HG03558 (cell line): Measurements from ENCODE around the gene MUC4.
"Not testable (repeated sequence)": the region's sequence is repeated elsewhere in the genome, so short reads cannot be mapped to it uniquely, and the experiment has no call there.

ENCODE experiments used
- ATAC-seq: cut with Tn5 transposase; IDR thresholded peaks from one replicate; pipeline ENCODE4 v1.9.1; 2021; ENCODE audit warnings: moderate number of reproducible peaks; ENCODE audit not compliant: unreplicated experiment; ENCODE audit errors: extremely low read depth

MUC4 gene

GRCh38 chr3:195750797-195751520 lies 60.8 kb downstream of the MUC4 start:
- ATAC-seq: no peak

GRCh38 chr3:195749101-195749500 lies 62.6 kb downstream of the MUC4 start:
- not testable (repeated sequence) for ATAC-seq

GRCh38 chr3:195748661-195749060 lies 63.1 kb downstream of the MUC4 start:
- ATAC-seq: no peak

GRCh38 chr3:195746751-195747150 lies 65.0 kb downstream of the MUC4 start:
- no peak for ATAC-seq

GRCh38 chr3:195746346-195746745 lies 65.4 kb downstream of the MUC4 start:
- ATAC-seq: no peak

GRCh38 chr3:195744437-195744836 lies 67.3 kb downstream of the MUC4 start:
- ATAC-seq: no peak

GRCh38 chr3:195739561-195740111 lies 72.1 kb downstream of the MUC4 start:
- ATAC-seq: no peak

- ATAC-seq: no peak
Observed at GRCh38 chr3:195738274-195739044, 73.3 kb downstream of the MUC4 start.

- ATAC-seq: not testable (repeated sequence)
Observed at GRCh38 chr3:195737782-195738181, 73.9 kb downstream of the MUC4 start.

- no peak for ATAC-seq
Observed at GRCh38 chr3:195736866-195737490, 74.8 kb downstream of the MUC4 start.

- no peak for ATAC-seq
Observed at GRCh38 chr3:195735036-195735695, 76.6 kb downstream of the MUC4 start.

- no peak for ATAC-seq
Observed at GRCh38 chr3:195732940-195733339, 78.8 kb downstream of the MUC4 start.

- ATAC-seq: no peak
Observed at GRCh38 chr3:195731356-195731905, 80.3 kb downstream of the MUC4 start.

- no peak for ATAC-seq
Observed at GRCh38 chr3:195729476-195730251, 82.1 kb downstream of the MUC4 start.

- not testable (repeated sequence) for ATAC-seq
Observed at GRCh38 chr3:195728789-195729188, 82.9 kb downstream of the MUC4 start.

- no peak for ATAC-seq
Observed at GRCh38 chr3:195727606-195728195, 84.0 kb downstream of the MUC4 start.

GRCh38 chr3:195725916-195726740 lies 85.6 kb downstream of the MUC4 start:
- ATAC-seq: not testable (repeated sequence)

- not testable (repeated sequence) for ATAC-seq
Observed at GRCh38 chr3:195724363-195724762, 87.4 kb downstream of the MUC4 start.
